Stimulated activated effector memory CD8-positive, alpha-beta T cell treated with anti-CD3 and anti-CD28 coated beads, Interleukin-12 subunit alpha, Interleukin-12 subunit beta, amount 100 ng/mL, for 72 hours (primary cell): ENCODE measurements around the gene VTI1B.
"Not testable (repeated sequence)": the region's sequence is repeated elsewhere in the genome, so short reads cannot be mapped to it uniquely, and the experiment has no call there.

Source experiments
- ATAC-seq: fragments of 150-1000 bp; cut with Tn5 transposase; 2 replicates; pipeline ENCODE4 v1.10.0; 2021
- DNase-seq, 2 donors: peaks; one replicate each; pipeline ENCODE4 v3.0.0; 2021 to 2022; ENCODE audit warnings: low spot score in 2 of 2
- H3K27ac Mint-ChIP-seq: one replicate; pipeline ENCODE4 v1.8.0; 2022; ENCODE audit warnings: mild to moderate bottlenecking, mixed read lengths
- H3K36me3 Mint-ChIP-seq: one replicate; pipeline ENCODE4 v1.8.0; 2022; ENCODE audit warnings: mild to moderate bottlenecking, mixed read lengths
- H3K4me1 Mint-ChIP-seq: one replicate; pipeline ENCODE4 v1.8.0; 2022; ENCODE audit warnings: mixed read lengths
- H3K4me3 Mint-ChIP-seq: one replicate; pipeline ENCODE4 v1.8.0; 2022; ENCODE audit warnings: mild to moderate bottlenecking, mixed read lengths
- H3K9me3 Mint-ChIP-seq: one replicate; pipeline ENCODE4 v1.8.0; 2022; ENCODE audit warnings: mixed read lengths

Gene VTI1B

GRCh38 chr14:67674480-67675218 lies at the start of gene VTI1B:
VTI1B (minus strand) TSS chr14:67674632; CDS start chr14:67674489, 143 bp downstream.
- H3K36me3 Mint-ChIP-seq = peaks cover 44% of the 10 kb centered on the region
- H3K9me3 Mint-ChIP-seq = no peaks in the 10 kb centered on the region
- peak within 1 kb of the TSS; percentile 83 for H3K4me3 Mint-ChIP-seq
- DNase-seq = peak; percentile 76 to 90
- H3K27ac Mint-ChIP-seq = peak within 1 kb of the TSS; percentile 90
- ATAC-seq = peak; percentile 96
- peaks cover 37% of the 10 kb centered on the region for H3K4me1 Mint-ChIP-seq

GRCh38 chr14:67722293-67722692 lies 47.9 kb upstream of the VTI1B start:
- no peak for ATAC-seq
- H3K27ac Mint-ChIP-seq = no peak overlapping the region
- H3K36me3 Mint-ChIP-seq = no peaks in the 10 kb centered on the region
- H3K4me3 Mint-ChIP-seq = no peak overlapping the region
- no peak for DNase-seq
- no peaks in the 10 kb centered on the region for H3K9me3 Mint-ChIP-seq
- H3K4me1 Mint-ChIP-seq = peaks cover 7% of the 10 kb centered on the region

GRCh38 chr14:67721875-67722274 lies 47.4 kb upstream of the VTI1B start:
- no peak for DNase-seq
- H3K9me3 Mint-ChIP-seq = no peaks in the 10 kb centered on the region
- no peak overlapping the region for H3K27ac Mint-ChIP-seq
- no peak for ATAC-seq
- no peak overlapping the region for H3K4me3 Mint-ChIP-seq
- H3K4me1 Mint-ChIP-seq = peaks cover 7% of the 10 kb centered on the region
- H3K36me3 Mint-ChIP-seq = no peaks in the 10 kb centered on the region

- Mint-ChIP-seq H3K4me3 (no peak overlapping the region), H3K36me3 (no peaks in the 10 kb centered on the region), H3K27ac (no peak overlapping the region), H3K9me3 (no peaks in the 10 kb centered on the region), H3K4me1 (peaks cover 7% of the 10 kb centered on the region)
- DNase-seq (no peak), ATAC-seq (no peak)
Observed at GRCh38 chr14:67719866-67720265, 45.4 kb upstream of the VTI1B start.

GRCh38 chr14:67719385-67719784 lies 45.0 kb upstream of the VTI1B start:
- H3K9me3 Mint-ChIP-seq, DNase-seq, H3K36me3 Mint-ChIP-seq, H3K4me3 Mint-ChIP-seq, H3K27ac Mint-ChIP-seq, ATAC-seq, H3K4me1 Mint-ChIP-seq: not testable (repeated sequence)

- Mint-ChIP-seq H3K27ac (no peak overlapping the region), H3K36me3 (no peaks in the 10 kb centered on the region), H3K9me3 (no peaks in the 10 kb centered on the region), H3K4me1 (peaks cover 7% of the 10 kb centered on the region), H3K4me3 (no peak overlapping the region)
- ATAC-seq = no peak
- DNase-seq = no peak
Observed at GRCh38 chr14:67718265-67718664, 43.8 kb upstream of the VTI1B start.

- H3K36me3 Mint-ChIP-seq = no peaks in the 10 kb centered on the region
- no peaks in the 10 kb centered on the region for H3K4me1 Mint-ChIP-seq
- H3K27ac Mint-ChIP-seq = no peak overlapping the region
- no peak for ATAC-seq
- H3K4me3 Mint-ChIP-seq = no peak overlapping the region
- no peaks in the 10 kb centered on the region for H3K9me3 Mint-ChIP-seq
- DNase-seq = no peak
Observed at GRCh38 chr14:67717048-67717447, 42.6 kb upstream of the VTI1B start.

- Mint-ChIP-seq H3K4me3 (no peak overlapping the region), H3K4me1 (no peaks in the 10 kb centered on the region), H3K36me3 (no peaks in the 10 kb centered on the region), H3K27ac (no peak overlapping the region), H3K9me3 (peaks cover 2% of the 10 kb centered on the region)
- ATAC-seq (no peak), DNase-seq (no peak)
Observed at GRCh38 chr14:67710209-67710608, 35.8 kb upstream of the VTI1B start.

- H3K4me1 Mint-ChIP-seq, ATAC-seq, H3K4me3 Mint-ChIP-seq, H3K9me3 Mint-ChIP-seq, H3K36me3 Mint-ChIP-seq, DNase-seq, H3K27ac Mint-ChIP-seq: not testable (repeated sequence)
Observed at GRCh38 chr14:67709796-67710195, 35.4 kb upstream of the VTI1B start.

GRCh38 chr14:67709346-67709745 lies 34.9 kb upstream of the VTI1B start:
- H3K27ac Mint-ChIP-seq, H3K4me3 Mint-ChIP-seq, H3K4me1 Mint-ChIP-seq, ATAC-seq, H3K36me3 Mint-ChIP-seq, H3K9me3 Mint-ChIP-seq, DNase-seq: not testable (repeated sequence)

GRCh38 chr14:67705211-67705610 lies 30.8 kb upstream of the VTI1B start:
- DNase-seq (no peak), ATAC-seq (no peak)
- H3K9me3 Mint-ChIP-seq = peaks cover 2% of the 10 kb centered on the region
- H3K36me3 Mint-ChIP-seq = no peaks in the 10 kb centered on the region
- no peaks in the 10 kb centered on the region for H3K4me1 Mint-ChIP-seq
- no peak overlapping the region for H3K27ac Mint-ChIP-seq
- no peak overlapping the region for H3K4me3 Mint-ChIP-seq

- Mint-ChIP-seq H3K4me1 (no peaks in the 10 kb centered on the region), H3K27ac (no peak overlapping the region), H3K9me3 (no peaks in the 10 kb centered on the region), H3K4me3 (no peak overlapping the region), H3K36me3 (no peaks in the 10 kb centered on the region)
- peak; percentile 69 for ATAC-seq
- DNase-seq = peak in 1 of 2 donors; percentile 6
Observed at GRCh38 chr14:67704484-67705089, 30.2 kb upstream of the VTI1B start.

- H3K36me3 Mint-ChIP-seq = no peaks in the 10 kb centered on the region
- no peak overlapping the region for H3K4me3 Mint-ChIP-seq
- DNase-seq = no peak
- no peak overlapping the region for H3K27ac Mint-ChIP-seq
- no peaks in the 10 kb centered on the region for H3K9me3 Mint-ChIP-seq
- no peak for ATAC-seq
- no peaks in the 10 kb centered on the region for H3K4me1 Mint-ChIP-seq
Observed at GRCh38 chr14:67703997-67704396, 29.6 kb upstream of the VTI1B start.

- ATAC-seq, H3K36me3 Mint-ChIP-seq, H3K27ac Mint-ChIP-seq, DNase-seq, H3K9me3 Mint-ChIP-seq, H3K4me3 Mint-ChIP-seq, H3K4me1 Mint-ChIP-seq: not testable (repeated sequence)
Observed at GRCh38 chr14:67701492-67701891, 27.1 kb upstream of the VTI1B start, which contains the start of gene RDH12. RDH12 (plus strand) TSS chr14:67701886; CDS start chr14:67722643, 20,757 bp downstream.

GRCh38 chr14:67698179-67698578 lies 23.7 kb upstream of the VTI1B start:
- Mint-ChIP-seq H3K4me3 (no peak overlapping the region), H3K9me3 (no peaks in the 10 kb centered on the region), H3K36me3 (peaks cover 2% of the 10 kb centered on the region), H3K27ac (no peak overlapping the region), H3K4me1 (peaks cover 12% of the 10 kb centered on the region)
- ATAC-seq (no peak), DNase-seq (no peak)

GRCh38 chr14:67697006-67697405 lies 22.6 kb upstream of the VTI1B start:
- Mint-ChIP-seq H3K36me3 (peaks cover 13% of the 10 kb centered on the region), H3K27ac (no peak overlapping the region), H3K4me1 (peaks cover 12% of the 10 kb centered on the region), H3K9me3 (no peaks in the 10 kb centered on the region), H3K4me3 (no peak overlapping the region)
- DNase-seq = no peak
- no peak for ATAC-seq
